Measurements from ENCODE around the gene VWA2. TPM values are rescaled to one million over a fixed set of nuclear protein-coding genes. Genes with fewer than 3 reads are reported as not detected.

Gene VWA2
- total RNA-seq, 1 experiment from 2014 or later, result not detected

DNA sequence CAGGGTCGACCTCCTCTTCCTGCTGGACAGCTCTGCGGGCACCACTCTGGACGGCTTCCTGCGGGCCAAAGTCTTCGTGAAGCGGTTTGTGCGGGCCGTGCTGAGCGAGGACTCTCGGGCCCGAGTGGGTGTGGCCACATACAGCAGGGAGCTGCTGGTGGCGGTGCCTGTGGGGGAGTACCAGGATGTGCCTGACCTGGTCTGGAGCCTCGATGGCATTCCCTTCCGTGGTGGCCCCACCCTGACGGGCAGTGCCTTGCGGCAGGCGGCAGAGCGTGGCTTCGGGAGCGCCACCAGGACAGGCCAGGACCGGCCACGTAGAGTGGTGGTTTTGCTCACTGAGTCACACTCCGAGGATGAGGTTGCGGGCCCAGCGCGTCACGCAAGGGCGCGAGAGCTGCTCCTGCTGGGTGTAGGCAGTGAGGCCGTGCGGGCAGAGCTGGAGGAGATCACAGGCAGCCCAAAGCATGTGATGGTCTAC is 46.9 kb downstream of the VWA2 start:
- Histone ChIP-seq H3K79me2 (ENCODE audit: insufficient read depth, low read length) (no peaks in the 10 kb centered on the region), H3K27ac (ENCODE audit: low read depth, low read length) (no peak overlapping the region), H3K36me3 (ENCODE audit: control insufficient read depth in 1 of 2, insufficient read depth in 2 of 2, low read length in 2 of 2) (no peaks in the 10 kb centered on the region), H3K9ac (ENCODE audit: low read length) (no peak overlapping the region), H3K9me2 (ENCODE audit: insufficient read depth) (no peaks in the 10 kb centered on the region), H4K20me1 (ENCODE audit: insufficient read depth) (no peaks in the 10 kb centered on the region), H3K9me3 (ENCODE audit: control insufficient read depth in 1 of 2, insufficient read depth in 1 of 2, low read depth in 1 of 2, low read length in 2 of 2) (no peaks in the 10 kb centered on the region), H3K27me3 (ENCODE audit: insufficient read depth, low read length) (no peaks in the 10 kb centered on the region), H3K4me1 (ENCODE audit: control insufficient read depth in 1 of 2, insufficient read depth in 2 of 2, low read length in 2 of 2) (no peaks in the 10 kb centered on the region), H2AFZ (ENCODE audit: low read depth, low read length, poor library complexity, severe bottlenecking) (no peak overlapping the region), H3K4me2 (ENCODE audit: low read length) (no peak overlapping the region), H3K4me3 (replicated peaks in 1 of 2; ENCODE audit: low read depth in 1 of 2, low read length in 2 of 2) (no peak overlapping the region)
- DNase-seq (ENCODE audit: low read depth, low spot score), result no peak
- TF ChIP-seq EZH2 (IDR thresholded peaks at IDR 0.05) (no peak), ELF1 (IDR thresholded peaks at IDR 0.05; ENCODE audit: borderline replicate concordance, low read depth) (no peak), YY1 (IDR thresholded peaks at IDR 0.05; ENCODE audit: extremely low read depth, insufficient replicate concordance, low read depth, low read length) (no peak), RAD21 (IDR thresholded peaks at IDR 0.05; ENCODE audit: low read depth) (no peak), SIN3A (IDR thresholded peaks at IDR 0.05; ENCODE audit: low read depth) (no peak), POLR2A (IDR thresholded peaks at IDR 0.05; ENCODE audit: borderline replicate concordance, extremely low read depth, insufficient read depth, insufficient read length) (no peak), POLR2AphosphoS5 (IDR thresholded peaks at IDR 0.05; ENCODE audit: low read depth, low read length) (no peak), ZNF274 (IDR thresholded peaks at IDR 0.05; ENCODE audit: low read depth, low read length) (no peak), ZFX (IDR thresholded peaks at IDR 0.05) (no peak)
- TF ChIP-seq, protein P1, sequence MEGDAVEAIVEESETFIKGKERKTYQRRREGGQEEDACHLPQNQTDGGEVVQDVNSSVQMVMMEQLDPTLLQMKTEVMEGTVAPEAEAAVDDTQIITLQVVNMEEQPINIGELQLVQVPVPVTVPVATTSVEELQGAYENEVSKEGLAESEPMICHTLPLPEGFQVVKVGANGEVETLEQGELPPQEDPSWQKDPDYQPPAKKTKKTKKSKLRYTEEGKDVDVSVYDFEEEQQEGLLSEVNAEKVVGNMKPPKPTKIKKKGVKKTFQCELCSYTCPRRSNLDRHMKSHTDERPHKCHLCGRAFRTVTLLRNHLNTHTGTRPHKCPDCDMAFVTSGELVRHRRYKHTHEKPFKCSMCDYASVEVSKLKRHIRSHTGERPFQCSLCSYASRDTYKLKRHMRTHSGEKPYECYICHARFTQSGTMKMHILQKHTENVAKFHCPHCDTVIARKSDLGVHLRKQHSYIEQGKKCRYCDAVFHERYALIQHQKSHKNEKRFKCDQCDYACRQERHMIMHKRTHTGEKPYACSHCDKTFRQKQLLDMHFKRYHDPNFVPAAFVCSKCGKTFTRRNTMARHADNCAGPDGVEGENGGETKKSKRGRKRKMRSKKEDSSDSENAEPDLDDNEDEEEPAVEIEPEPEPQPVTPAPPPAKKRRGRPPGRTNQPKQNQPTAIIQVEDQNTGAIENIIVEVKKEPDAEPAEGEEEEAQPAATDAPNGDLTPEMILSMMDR (IDR thresholded peaks at IDR 0.05 in 2 of 3, conservative IDR thresholded peaks at IDR 0.05 in 1 of 3; ENCODE audit: borderline replicate concordance in 1 of 3, insufficient read depth in 1 of 3, low read depth in 2 of 3, low read length in 2 of 3), result no peak
- TF ChIP-seq, protein P2, sequence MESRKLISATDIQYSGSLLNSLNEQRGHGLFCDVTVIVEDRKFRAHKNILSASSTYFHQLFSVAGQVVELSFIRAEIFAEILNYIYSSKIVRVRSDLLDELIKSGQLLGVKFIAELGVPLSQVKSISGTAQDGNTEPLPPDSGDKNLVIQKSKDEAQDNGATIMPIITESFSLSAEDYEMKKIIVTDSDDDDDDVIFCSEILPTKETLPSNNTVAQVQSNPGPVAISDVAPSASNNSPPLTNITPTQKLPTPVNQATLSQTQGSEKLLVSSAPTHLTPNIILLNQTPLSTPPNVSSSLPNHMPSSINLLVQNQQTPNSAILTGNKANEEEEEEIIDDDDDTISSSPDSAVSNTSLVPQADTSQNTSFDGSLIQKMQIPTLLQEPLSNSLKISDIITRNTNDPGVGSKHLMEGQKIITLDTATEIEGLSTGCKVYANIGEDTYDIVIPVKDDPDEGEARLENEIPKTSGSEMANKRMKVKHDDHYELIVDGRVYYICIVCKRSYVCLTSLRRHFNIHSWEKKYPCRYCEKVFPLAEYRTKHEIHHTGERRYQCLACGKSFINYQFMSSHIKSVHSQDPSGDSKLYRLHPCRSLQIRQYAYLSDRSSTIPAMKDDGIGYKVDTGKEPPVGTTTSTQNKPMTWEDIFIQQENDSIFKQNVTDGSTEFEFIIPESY (IDR thresholded peaks at IDR 0.05; ENCODE audit: extremely low read depth, insufficient replicate concordance, low read length), result no peak
- ChIA-PET CTCF (interaction anchor here (2.8 kb wide), 1 partner anchor 18 kb away, joined by 10 read pairs; no protein-coding TSS in a partner anchor), POLR2A (no interaction called here), RAD21 (ENCODE audit: low non-redundant PET in 1 of 2, low total read pairs in 2 of 2, uncharacterized antibody in 2 of 2, unreplicated experiment in 2 of 2) (no interaction called here)
- intact Hi-C loops (cut with micrococcal nuclease), result no loop called here
- ATAC-seq, result no peak
- BruUV-seq (replicated peaks), result no TSS peak

All from HCT116 (cell line).